ENCODE measurements around the gene PNMA5.
"Not testable (repeated sequence)": the region's sequence is repeated elsewhere in the genome, so short reads cannot be mapped to it uniquely, and the experiment has no call there.

The PNMA5 gene

DNA sequence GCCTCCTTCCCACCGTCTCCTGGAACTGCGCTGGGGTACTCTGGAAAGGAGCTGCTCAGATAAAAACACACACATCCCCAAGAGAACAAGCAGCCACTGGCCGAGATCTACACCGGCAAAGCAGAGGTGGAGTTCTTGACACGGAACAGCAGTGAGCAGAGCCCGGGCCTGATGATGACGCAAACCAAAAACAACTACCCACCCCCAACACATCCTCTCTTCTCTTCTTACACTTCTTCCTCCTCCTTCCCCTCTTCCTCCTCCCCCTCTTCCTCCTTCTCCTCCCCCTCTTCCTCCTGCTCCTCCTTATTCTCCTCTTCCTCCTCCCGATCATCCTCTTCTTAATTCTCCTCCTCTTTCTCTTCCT, 4.6 kb downstream of the PNMA5 start:
- Histone ChIP-seq H3K36me3 (ENCODE audit: insufficient read depth, low read length) (no peaks in the 10 kb centered on the region), H3K9ac (ENCODE audit: low read depth, low read length) (no peak overlapping the region), H3K9me3 (ENCODE audit: control insufficient read depth, insufficient read depth, low read length) (no peaks in the 10 kb centered on the region), H3K4me1 (ENCODE audit: insufficient read depth, low read length) (no peaks in the 10 kb centered on the region)

DNA sequence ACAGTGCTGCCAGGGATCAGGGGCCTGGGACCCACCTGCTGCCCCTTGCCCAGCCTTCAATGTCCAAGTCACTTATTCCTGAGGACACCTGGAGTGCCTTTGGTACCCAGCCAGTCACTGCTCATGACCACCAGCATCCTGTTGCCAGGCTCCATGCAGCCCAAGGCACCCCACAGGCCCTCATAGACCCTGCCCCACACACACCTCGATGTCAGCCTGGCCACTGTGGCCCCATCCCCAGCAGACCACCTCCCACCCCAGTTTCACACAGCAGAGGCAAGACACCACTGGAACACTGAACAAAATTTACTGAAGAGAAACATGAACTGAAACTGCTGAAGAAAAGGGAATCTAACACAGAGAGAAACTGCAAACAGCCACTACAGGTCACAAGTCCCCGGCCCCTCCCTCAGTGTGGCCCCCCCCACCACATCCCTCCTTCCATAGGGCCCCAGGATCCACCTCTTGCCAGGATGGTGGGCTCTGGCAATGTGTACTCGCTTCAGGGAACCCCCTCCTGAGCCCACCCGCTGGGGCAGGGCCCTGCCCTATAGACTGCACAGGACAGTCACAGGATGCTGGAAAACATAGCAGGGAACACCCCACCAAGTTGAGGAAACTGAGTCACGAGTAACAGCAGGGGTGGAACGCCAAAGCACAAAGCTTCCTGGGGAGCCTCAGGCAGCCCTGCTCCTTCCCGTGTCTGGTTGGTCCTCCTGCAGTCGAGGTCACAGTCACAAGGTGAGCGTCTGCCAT, 5.2 kb downstream of the PNMA5 start:
- no peaks in the 10 kb centered on the region for H3K4me1 ChIP-seq (ENCODE audit: insufficient read depth, low read length)
- no peaks in the 10 kb centered on the region for H3K9me3 ChIP-seq (ENCODE audit: control insufficient read depth, insufficient read depth, low read length)
- H3K9ac ChIP-seq (ENCODE audit: low read depth, low read length): no peak overlapping the region
- no peaks in the 10 kb centered on the region for H3K36me3 ChIP-seq (ENCODE audit: insufficient read depth, low read length)

DNA sequence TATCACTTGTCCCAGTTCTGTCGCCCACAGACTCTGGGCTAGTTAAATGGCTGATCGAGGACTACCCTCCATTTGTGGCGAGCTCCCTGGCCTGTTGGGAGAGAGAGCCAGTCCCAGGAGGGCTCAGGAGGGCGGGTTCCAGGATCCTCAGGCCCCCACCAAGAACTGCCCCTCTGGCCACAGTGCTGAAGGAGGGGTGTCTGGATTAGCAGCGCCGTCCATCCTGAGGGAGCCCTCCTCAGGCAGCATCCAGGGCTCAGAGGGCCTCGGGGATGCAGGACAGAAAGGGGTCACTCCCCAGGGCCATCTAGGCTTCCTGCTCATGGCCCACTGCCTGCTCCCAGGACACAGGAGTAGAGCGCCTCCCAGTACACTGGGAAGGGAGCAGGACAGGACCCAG, 6.1 kb downstream of the PNMA5 start:
- Histone ChIP-seq H3K9me3 (ENCODE audit: control insufficient read depth, insufficient read depth, low read length) (no peaks in the 10 kb centered on the region), H3K4me1 (ENCODE audit: insufficient read depth, low read length) (no peaks in the 10 kb centered on the region), H3K9ac (ENCODE audit: low read depth, low read length) (no peak overlapping the region), H3K36me3 (ENCODE audit: insufficient read depth, low read length) (no peaks in the 10 kb centered on the region)

DNA sequence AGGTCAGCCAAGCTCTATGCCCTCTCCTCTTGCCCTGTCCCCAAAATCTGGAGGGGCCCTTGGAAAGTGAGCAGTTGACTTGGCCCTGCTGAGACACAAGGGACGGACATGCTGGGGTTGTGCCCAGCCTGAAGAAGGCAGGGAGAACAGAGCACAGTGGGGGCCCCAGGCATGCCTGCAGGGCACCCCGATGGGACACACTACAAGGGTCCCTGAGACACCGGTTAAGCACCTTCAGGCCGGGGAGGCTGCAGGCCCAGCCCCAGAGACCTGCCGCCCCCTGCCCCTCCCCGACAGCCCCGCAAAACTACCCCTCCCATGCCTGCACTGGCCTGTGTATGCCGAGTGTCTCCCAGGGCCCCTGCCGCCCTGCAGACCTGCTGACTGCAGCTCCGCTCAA, 6.8 kb downstream of the PNMA5 start:
- not testable (repeated sequence) for H3K4me1 ChIP-seq (ENCODE audit: insufficient read depth, low read length); H3K9me3 ChIP-seq (ENCODE audit: control insufficient read depth, insufficient read depth, low read length)

GRCh38 chrX:152985383-152985782, 8.5 kb downstream of the PNMA5 start:
- H3K9ac ChIP-seq (ENCODE audit: low read depth, low read length); H3K4me1 ChIP-seq (ENCODE audit: insufficient read depth, low read length); H3K9me3 ChIP-seq (ENCODE audit: control insufficient read depth, insufficient read depth, low read length); H3K36me3 ChIP-seq (ENCODE audit: insufficient read depth, low read length): not testable (repeated sequence)

More for the DNA sequence above, 6.8 kb downstream of the PNMA5 start:
- not testable (repeated sequence) for H3K36me3 ChIP-seq (ENCODE audit: insufficient read depth, low read length); H3K9ac ChIP-seq (ENCODE audit: low read depth, low read length)

- Histone ChIP-seq H3K4me1 (ENCODE audit: insufficient read depth, low read length) (no peaks in the 10 kb centered on the region), H3K36me3 (ENCODE audit: insufficient read depth, low read length) (peaks cover 11% of the 10 kb centered on the region), H3K9me3 (ENCODE audit: control insufficient read depth, insufficient read depth, low read length) (no peaks in the 10 kb centered on the region), H3K9ac (ENCODE audit: low read depth, low read length) (no peak overlapping the region)
Observed at GRCh38 chrX:152968193-152968592, 25.7 kb downstream of the PNMA5 start.

- no peaks in the 10 kb centered on the region for H3K9me3 ChIP-seq (ENCODE audit: control insufficient read depth, insufficient read depth, low read length)
- no peak overlapping the region for H3K9ac ChIP-seq (ENCODE audit: low read depth, low read length)
- H3K36me3 ChIP-seq (ENCODE audit: insufficient read depth, low read length): no peaks in the 10 kb centered on the region
Observed at GRCh38 chrX:152960115-152960514, 33.8 kb downstream of the PNMA5 start.

GRCh38 chrX:152959626-152960025, 34.3 kb downstream of the PNMA5 start:
- Histone ChIP-seq H3K9me3 (ENCODE audit: control insufficient read depth, insufficient read depth, low read length) (no peaks in the 10 kb centered on the region), H3K9ac (ENCODE audit: low read depth, low read length) (no peak overlapping the region), H3K4me1 (ENCODE audit: insufficient read depth, low read length) (no peaks in the 10 kb centered on the region), H3K36me3 (ENCODE audit: insufficient read depth, low read length) (no peaks in the 10 kb centered on the region)

More at GRCh38 chrX:152960115-152960514, 33.8 kb downstream of the PNMA5 start:
- H3K4me1 ChIP-seq (ENCODE audit: insufficient read depth, low read length): no peaks in the 10 kb centered on the region

GRCh38 chrX:152958524-152959465, 35.1 kb downstream of the PNMA5 start:
- H3K9ac ChIP-seq (ENCODE audit: low read depth, low read length): peak overlapping the region; percentile 39; the same call in 1 of the 2 replicates
- H3K4me1 ChIP-seq (ENCODE audit: insufficient read depth, low read length): no peaks in the 10 kb centered on the region
- no peaks in the 10 kb centered on the region for H3K9me3 ChIP-seq (ENCODE audit: control insufficient read depth, insufficient read depth, low read length)
- no peaks in the 10 kb centered on the region for H3K36me3 ChIP-seq (ENCODE audit: insufficient read depth, low read length)

GRCh38 chrX:152958047-152958446, 35.9 kb downstream of the PNMA5 start:
- Histone ChIP-seq H3K4me1 (ENCODE audit: insufficient read depth, low read length) (no peaks in the 10 kb centered on the region), H3K9ac (ENCODE audit: low read depth, low read length) (peak overlapping the region; percentile 39; the same call in 1 of the 2 replicates), H3K36me3 (ENCODE audit: insufficient read depth, low read length) (no peaks in the 10 kb centered on the region), H3K9me3 (ENCODE audit: control insufficient read depth, insufficient read depth, low read length) (no peaks in the 10 kb centered on the region)

DNA sequence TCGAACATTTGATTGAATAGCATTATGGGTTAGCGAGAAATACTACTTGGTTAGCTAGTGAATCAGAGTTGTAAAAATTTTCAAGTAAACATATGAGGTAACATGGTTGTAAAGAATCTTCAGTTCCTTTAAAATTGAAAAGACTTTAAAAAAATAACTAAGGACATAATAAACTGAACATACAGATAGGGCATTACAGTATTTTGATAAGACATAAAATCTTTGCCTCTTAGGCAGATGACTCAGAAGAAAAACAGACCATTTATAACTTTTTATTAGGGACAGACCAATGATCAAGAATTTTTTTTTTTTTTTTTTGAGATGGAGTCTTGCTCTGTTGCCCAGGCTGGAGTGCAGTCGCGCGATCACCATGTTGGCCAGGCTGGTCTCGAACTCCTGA, 43.1 kb downstream of the PNMA5 start:
- Histone ChIP-seq H3K36me3 (ENCODE audit: insufficient read depth, low read length) (no peaks in the 10 kb centered on the region), H3K9me3 (ENCODE audit: control insufficient read depth, insufficient read depth, low read length) (no peaks in the 10 kb centered on the region), H3K4me1 (ENCODE audit: insufficient read depth, low read length) (no peaks in the 10 kb centered on the region), H3K9ac (ENCODE audit: low read depth, low read length) (no peak overlapping the region)

- H3K9ac ChIP-seq (ENCODE audit: low read depth, low read length): no peak overlapping the region
- H3K9me3 ChIP-seq (ENCODE audit: control insufficient read depth, insufficient read depth, low read length): no peaks in the 10 kb centered on the region
- H3K4me1 ChIP-seq (ENCODE audit: insufficient read depth, low read length): no peaks in the 10 kb centered on the region
- no peaks in the 10 kb centered on the region for H3K36me3 ChIP-seq (ENCODE audit: insufficient read depth, low read length)
Observed at GRCh38 chrX:152949114-152949513, 44.8 kb downstream of the PNMA5 start.

- H3K9ac ChIP-seq (ENCODE audit: low read depth, low read length): no peak overlapping the region
- H3K36me3 ChIP-seq (ENCODE audit: insufficient read depth, low read length): no peaks in the 10 kb centered on the region
- no peaks in the 10 kb centered on the region for H3K4me1 ChIP-seq (ENCODE audit: insufficient read depth, low read length)
- no peaks in the 10 kb centered on the region for H3K9me3 ChIP-seq (ENCODE audit: control insufficient read depth, insufficient read depth, low read length)
Observed at GRCh38 chrX:152946681-152947080, 47.2 kb downstream of the PNMA5 start.

- Histone ChIP-seq H3K4me1 (ENCODE audit: insufficient read depth, low read length) (no peaks in the 10 kb centered on the region), H3K9me3 (ENCODE audit: control insufficient read depth, insufficient read depth, low read length) (no peaks in the 10 kb centered on the region), H3K36me3 (ENCODE audit: insufficient read depth, low read length) (no peaks in the 10 kb centered on the region), H3K9ac (ENCODE audit: low read depth, low read length) (no peak overlapping the region)
Observed at GRCh38 chrX:152945021-152945979, 48.6 kb downstream of the PNMA5 start.

Measured in ES-I3 (cell line).